Ureter (tissue), 1 donor: ENCODE measurements around the gene DHX32. TPM values are rescaled to one million over a fixed set of nuclear protein-coding genes. Genes with fewer than 3 reads are reported as not detected.
A peak's percentile ranks its signal among the peaks of the same experiment; 100 is the strongest.
"Not testable (repeated sequence)": the region's sequence is repeated elsewhere in the genome, so short reads cannot be mapped to it uniquely, and the experiment has no call there.

ENCODE experiments used
- DNase-seq: peaks from one replicate; pipeline ENCODE4 v3.0.0-alpha.2; 2020; ENCODE audit warnings: low spot score
- total RNA-seq: library from RNA; stranded (reverse); gene quantifications from one replicate; pipeline ENCODE4 v1.2.4, GENCODE V29; 2023
- donor health status: DM: yes; HTN: yes; CAD: no.

Gene DHX32
- total RNA-seq, 1 donor from 2014 or later = 30.1 TPM

DNA sequence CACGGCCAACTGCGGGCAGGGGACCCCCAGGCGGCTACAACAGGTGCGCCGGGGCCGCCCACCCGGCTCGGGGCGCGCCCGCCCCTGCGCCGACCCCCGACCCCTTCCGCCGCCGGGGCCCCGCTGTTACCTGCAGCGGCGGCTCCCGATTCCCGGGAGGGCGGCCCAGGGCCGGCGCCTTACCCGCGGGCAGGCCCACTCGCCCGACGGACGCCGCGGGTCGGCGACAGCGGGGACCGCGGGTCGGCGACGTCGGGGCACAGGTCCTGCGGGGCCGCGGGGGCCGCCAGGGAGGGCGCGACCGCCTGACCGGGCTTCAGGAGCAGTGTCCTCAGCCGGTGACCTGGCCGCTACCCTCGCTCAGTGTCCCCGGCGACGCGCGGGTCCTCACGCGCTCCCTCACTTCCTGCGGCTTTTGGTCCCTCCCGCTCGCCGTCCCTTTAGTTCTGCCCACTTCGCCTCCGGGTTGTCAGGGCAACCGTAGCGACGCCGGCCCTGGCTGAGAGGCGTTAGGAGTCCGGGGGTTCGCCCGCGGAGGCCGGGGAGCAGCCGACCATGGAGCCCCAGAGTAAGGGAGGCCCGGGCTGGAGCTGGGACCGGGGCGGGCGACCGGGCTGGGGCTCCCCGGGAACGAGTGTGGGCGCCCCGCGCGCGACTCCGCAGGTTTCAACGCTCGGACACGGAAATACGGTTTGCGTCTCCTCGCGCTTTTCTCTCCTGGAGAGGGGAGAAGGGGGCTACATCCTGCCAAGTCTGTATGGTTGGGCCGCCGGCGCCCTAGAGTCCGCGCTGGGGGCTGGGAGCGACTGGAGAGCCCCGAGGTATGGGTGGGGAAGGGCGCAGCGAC is 15.2 kb upstream of the DHX32 start, which contains the start of gene FANK1:
FANK1 (plus strand) TSS at position 477 of the 847 bp plus-strand sequence; CDS start at position 556, 79 bp downstream.
- DNase-seq = peak; percentile 89

DNA sequence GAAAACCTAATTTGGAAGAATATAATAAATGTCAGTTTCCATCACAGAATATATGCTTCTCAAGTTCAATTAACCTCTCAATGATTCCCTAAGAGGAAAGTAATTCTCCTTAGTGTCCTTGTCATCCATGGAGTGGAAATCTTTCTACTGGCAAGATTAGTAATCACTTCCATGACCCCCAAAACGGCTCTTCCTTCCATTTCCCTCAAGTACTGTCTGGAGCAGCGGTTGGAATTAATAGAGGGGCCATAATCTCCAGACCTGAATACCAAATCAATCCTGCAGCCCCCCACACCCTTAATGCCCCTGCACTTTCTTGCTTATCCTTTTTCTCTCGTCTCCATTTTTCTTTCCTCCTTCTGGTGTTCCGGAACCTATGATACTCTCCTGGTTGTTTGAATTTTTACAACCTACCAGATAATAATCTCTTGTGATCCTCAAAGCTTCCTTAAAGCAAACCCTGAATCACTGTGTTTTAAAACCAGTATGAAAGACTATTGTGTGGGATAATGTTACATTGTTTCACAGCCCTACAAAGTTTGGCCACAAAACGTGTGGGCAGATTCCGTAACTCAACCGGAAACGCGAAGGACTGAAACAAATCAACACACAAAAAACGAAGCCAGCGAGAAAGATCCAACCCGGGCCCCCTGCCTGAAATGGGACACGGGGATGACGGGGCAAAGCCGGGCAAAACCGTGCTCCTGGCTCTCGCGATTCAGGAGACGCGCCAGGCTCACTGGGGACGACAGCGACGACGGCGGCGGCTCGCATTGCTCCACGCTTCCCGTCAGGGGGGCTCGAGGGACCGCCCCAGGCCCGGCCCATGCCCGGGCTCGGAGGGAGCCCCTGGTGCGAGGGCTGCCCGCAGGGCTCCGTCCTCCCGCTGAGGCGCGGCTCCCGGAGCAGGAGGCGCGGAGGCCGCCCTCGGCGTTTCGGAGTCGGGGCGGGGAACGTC is 14.3 kb upstream of the DHX32 start:
- peak; percentile 64 for DNase-seq

DNA sequence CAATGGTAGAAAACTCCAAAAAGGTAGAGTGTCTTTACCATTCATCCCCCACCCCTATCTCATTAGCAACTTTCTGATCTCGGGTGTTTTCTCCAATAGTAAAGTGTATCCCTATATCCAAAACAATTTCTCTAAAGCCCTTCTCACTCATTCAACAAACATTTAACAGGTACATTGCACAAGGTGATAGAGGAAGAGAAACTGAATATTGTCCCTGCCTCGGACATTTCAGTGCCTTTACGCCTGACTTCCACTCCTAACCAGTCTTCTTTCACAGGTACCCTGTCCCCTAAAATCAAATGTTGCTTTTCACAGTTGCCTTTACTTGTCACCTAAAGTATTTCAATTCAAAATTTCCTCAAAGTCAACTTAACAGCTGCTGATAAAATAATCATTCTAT is 13.1 kb upstream of the DHX32 start:
- not testable (repeated sequence) for DNase-seq

DNA sequence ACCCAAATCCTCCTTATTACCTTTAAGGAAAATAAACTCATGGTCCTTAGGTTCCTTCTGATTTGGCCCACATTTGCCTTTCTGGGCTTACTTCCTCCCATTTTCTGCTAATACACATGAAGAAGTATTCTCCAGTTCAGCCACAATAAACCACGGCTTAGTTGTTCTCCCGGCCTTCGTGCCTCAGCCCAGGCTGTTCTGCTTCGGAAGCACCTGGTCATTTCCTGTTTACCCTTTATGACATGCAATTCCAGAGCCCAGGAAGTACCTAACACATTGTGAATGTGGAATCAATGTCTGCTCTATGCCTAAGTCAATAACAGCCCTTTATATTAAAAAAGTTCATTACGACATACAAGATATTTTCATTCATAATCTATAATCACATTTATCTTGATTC is 11.3 kb upstream of the DHX32 start:
- not testable (repeated sequence) for DNase-seq

DNA sequence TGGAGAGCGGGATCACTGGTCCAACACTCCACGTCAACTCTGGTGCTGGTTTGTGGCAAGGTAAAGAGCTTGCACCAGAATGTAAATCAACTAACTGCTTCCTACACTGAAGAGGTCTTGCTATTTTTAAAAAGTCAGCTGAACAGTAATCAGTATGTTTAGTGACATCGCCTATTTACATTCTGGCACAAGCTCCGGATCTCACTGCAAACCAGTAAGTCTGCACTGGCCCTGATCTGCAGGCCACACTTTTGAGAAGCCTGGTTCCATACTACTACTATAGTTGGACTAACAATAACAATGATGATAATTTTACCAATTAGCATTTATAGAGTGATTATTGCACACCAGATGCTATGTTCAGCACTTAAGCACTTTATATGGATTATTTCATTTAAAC is 8.3 kb upstream of the DHX32 start:
- not testable (repeated sequence) for DNase-seq

DNA sequence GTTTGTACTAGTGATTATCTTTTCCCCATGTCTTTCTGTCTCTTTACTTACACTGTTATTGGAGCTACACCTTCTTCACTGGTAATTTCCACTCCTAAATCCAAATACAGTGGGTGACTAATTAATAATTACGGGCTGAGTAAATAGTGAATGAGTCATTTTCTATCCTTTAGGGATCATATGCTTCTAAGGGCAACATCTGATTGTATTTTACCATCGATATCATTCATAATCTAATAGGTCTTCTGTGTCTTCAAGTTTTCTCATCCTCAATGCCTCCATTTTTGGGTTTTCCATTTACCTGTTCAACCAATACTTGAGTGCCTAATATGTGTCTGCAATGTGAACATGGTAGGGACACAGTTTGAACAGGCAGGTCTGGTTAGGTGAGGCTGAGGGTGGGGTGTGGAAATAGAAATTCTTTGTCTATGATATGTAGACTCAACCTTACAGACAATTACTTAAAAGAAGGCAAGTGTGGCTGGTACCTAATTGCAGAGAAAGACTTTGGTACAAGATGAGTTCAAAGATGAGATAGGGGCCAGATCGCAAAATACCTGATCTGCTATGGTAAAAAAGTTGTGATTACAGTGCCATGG is 5.9 kb upstream of the DHX32 start:
- no peak for DNase-seq

DNA sequence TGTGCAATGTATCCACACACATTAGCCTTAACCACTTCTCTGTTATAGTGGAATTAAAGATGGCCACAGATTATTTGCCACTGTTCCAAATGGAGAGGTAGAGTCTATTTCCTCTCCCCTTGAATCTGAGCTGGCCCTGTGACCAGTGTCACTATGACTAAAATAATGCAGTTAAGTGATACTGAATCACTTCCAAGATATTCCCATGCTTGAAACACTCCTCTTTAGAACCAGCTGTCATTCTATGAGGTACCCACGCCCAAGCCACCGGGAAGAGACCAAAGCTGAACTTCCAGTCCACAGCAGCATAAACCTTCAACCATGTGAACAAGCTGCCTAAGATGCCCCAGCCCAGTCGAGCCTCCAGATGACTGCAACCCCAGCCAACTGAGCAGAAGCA is 2.1 kb upstream of the DHX32 start:
- DNase-seq = no peak

DNA sequence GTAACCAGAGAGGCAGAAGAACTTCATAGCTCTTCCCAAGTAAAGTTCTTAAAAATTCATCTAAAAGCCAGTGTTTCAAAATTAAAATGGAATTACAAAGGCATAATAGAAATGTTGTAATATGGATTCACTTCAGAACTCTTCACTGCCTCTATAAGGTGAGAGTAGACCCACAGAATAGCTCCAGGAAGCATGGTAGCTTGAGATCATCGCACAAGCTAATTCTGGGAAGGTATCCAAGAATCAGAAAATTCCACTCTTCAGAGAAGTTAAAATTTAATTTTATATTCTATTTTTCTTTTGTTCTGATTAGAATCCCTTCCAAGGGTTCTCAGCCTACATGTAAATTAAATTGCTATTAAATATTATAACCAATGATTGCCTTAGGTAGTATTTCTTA is 1.5 kb upstream of the DHX32 start:
- DNase-seq = no peak

DNA sequence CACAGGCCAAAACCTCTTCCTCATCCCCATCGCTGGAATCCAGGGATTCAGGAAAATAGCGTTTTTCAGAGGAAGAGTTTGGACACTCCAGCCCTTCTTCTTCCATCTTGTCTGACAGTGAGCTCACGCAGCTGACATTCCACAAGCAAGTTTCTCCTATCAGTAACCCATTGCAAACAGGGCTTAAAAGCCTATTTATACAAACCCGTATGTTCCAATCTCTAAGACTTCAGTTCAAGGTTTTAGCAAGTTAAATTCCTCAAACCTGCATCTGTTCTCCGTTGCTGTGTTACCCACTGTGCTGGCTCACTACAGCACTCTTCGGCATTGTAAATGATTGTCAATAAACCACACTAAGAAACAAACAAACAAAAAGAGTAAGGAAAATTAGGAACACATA is 373 bp downstream of the DHX32 start:
- DNase-seq = no peak

DNA sequence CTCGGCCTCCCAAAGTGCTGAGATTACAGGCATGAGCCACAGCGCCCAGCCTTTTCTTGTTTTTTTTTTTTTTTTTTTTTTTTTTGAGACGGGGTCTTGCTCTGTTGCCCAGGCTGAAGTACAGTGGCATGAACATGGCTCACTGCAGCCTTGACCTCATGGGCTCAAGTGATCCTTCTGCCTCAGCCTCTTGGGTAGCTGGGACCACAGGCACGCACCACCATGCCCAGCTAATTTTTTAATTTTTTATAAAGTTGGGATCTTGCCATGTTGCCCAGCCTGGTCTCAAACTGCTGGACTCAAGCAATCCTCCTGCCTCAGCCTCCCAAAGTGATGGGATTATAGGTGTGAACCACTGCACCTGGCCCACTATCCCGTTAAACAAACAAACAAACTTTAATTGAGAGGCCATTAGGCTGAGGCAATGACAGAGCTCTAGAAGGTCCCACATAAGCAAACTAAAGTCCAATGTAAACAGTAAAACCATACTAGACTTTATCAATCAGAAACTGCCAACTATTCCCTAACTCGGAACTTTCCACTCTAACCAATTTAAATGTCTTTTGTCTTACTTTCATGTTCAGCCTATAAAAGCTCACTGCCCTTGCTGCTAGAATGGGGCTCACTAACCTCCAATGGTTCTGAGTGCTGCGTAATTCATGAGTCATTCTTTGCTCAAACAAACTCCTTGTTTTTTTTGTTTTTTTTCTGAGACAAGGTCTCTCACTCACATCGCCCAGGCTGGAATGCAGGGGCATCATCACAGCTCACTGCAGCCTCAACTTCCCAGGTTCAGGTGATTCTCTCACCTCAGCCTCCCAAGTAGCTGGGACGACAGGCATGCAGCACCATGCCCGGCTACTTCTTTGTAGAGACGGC is 1.9 kb downstream of the DHX32 start:
- DNase-seq = no peak

DNA sequence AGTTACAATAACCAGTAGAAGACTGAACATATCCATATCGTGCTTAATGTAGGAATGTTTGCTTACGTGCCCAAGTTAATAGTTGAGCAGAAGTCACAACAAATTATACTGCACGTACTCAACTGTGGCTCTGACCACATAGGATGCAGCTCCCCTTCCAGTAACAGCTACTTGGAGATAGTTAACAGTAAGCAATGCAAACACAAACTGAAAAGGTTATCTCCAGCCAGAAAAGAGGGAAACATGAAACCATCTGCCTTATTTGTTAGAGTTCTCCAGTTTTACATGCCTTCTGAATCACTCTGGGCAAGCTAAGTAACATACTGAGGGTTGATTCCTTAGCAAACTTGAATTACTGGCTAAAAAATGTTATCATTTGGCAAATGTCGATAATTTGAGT is 9.8 kb downstream of the DHX32 start:
- DNase-seq = no peak

DNA sequence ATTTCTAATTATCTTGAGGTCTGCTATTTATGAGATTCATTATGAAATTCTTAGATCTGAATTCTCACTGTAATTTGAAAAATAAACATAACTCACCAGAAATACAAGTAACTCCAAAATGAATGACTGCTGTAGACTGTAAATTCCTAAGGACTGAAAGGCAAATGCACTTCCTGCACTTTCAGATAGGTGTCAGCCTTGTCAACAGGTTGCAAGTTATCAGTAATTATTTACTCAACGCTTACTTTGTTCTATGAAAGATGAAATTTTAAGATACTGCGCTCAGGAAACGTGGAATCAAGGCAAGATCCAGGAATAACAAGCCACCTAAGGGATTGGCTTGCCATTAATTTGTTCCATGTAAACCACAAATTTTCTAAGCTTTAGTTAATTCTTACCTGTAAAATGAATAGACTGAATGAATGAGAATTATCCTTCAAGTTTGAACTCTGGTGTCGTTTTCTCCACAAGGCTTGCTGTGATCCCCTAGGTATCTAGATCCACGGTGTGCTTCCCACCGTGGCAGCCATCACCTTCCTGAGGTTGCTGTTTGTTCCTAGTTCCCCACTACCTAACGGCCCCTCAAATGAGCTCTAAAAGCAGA is 12.6 kb downstream of the DHX32 start:
- no peak for DNase-seq

DNA sequence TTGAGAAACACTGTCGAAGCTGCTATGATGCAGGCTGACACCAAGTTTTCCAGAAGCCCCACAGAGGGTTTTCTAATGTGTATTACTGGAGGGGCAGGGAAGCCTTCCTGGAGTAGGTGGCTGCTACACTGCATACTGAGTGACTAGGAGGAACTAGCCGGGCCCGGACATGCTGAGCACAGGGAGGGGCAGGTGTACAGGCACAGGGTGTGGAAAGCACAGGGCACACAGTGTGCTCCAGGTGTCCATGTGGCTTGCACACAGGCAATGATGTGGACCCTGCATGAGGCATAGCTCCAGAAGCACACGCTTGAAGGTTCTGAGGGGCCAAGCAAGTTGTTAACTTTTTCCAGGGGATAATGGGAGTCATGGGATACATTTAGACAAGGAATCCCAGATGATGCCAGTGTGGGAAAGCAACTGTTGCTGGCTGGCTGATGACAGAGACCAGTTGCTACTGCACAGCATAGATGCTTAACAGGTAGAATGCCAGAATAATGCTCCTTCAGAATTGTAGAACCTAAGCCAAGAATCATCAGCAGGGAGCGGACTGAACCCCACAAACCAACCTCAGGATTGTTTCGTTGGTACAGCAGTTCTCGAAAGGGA is 14.6 kb downstream of the DHX32 start:
- DNase-seq = no peak

DNA sequence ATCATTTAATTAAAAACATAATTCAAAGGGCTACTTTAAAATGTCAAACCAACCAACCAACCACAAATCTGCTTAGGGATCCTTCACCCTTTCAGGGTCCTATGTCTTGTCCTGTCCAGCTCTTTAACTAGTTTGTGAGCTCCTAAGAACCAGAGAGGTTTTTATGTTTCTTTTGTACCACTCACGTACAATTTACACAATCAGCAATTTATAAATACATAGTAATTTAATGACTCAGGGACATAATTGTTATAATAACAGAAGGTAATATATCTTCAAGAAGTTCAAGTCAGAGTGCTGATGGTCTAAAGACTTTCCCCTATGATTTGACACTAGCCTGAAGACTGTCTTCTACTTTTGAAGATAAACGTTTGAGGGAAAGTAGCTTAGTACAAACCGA is 16.0 kb downstream of the DHX32 start:
- no peak for DNase-seq

DNA sequence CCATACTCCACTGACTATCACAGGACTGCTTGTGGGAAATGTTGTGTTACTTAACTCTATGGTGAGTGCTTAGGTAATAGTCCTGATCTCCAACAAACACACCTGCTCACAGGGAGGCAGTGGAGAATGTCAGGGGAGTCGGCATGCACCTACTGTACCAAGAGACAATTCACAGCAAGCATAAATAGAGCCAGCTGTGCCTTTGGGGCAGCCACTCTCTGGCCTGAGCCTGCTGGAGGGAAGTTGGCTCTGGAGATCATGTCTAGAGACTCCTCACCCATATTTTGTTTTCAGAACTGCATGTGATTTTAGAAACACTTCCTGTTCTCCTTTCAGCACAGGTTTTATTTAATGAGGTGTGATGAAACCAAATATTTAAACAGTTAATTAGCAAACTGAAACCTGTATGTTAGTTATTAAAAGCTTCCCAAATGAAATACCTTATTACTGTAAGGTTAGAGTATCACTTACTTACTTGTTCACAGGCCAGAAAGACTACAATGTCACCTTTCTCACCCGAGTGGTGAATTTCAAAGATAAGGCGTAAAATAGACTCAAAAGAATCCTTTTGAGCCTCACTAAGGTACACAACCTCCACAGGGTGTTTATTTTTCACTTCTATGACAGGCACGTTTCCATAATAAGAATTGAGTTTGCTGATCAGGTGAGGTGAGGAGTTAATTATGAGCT is 21.8 kb downstream of the DHX32 start:
- no peak for DNase-seq

DNA sequence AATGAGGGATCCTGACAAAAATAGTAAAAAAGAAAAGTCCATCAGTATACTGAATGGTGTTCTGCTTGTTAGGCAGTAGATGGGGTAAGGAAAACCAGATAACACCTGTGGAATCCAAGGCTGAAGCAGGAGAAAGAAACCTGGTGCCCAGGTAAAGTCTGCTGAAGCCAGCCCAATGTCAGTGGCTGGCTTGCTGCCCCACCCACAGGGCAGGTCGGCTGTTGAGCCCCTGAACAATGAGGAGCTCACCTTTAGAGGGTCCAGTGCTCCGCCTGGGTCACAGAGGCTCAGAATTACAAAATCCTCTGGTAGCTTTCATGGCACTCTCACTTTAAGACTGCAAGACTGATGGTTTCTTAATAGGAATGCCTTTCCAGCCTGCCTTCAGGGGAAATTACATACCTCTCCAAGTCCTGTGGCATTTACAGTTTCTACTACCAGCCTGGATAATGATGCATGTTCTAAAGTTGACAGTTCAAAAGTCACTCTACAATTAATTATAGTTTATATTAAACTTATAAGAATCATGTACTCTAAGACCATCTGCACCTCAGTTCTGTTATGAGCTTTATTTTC is 23.8 kb downstream of the DHX32 start:
- no peak for DNase-seq

DNA sequence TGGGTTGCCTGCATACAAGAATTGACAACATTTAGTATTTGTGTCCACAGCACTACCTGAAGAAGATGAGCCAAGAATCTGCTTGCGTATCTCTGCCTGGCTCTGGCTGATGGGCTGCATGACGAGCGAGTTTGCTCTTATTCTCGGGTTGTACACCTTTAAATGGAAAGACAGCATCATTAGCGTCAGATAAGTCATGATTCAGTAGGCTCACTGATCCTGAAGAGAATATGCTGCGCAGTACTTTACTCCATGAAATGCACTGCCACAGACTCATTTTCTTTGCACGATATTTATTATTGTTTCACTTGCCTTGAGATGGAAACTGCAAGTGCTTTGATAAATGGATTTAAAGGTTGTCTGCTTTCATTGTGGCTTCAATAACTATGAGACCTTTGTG is 28.6 kb downstream of the DHX32 start:
- no peak for DNase-seq

DNA sequence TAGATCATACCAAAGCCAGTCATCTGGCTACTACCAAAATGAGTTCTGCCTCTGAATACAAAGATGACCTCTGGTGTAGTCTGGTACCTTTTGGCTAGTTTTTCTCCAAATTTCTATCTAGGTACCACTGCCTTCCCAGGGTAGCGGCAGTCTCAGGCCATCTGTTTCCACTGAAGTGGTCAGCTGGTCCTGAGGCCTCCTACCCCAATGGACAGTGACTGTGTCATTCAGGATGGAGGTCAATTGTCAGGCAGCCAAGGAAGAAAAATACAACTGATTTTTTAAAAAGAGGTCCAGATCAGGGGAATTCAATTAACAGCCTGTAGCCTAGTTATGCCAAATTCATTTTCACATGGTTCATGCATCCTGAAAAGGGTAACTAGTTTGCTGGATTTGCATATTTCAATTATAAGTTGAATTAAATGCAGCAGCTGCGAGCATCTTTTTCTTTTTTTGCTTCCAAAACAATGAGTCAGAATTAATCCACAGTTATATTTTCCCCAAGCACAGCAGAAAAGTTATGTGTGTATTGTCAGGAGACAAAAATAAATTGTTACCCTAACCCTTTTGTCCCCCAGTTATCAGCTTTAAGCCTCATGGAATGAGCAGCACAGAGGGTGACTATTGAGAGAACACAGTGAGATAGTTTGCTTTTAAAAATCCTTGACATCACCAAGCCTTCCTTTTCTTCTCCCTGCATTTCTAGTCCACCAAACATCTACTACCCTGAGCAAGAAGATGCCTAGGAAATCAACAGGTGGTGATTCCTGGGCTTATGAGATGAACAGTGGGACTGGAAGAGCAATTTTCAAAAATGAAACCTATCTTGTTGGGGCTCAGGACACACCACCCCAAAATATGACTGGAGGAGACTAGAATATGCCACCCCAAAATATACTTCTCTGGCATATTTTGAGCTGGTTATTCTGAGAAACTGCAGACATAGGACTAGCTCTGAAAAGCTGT is 30.0 kb downstream of the DHX32 start:
- no peak for DNase-seq
